HG02938 (cell line): ENCODE data around the gene LRRK1.

Experiments used
- ATAC-seq: cut with Tn5 transposase; IDR thresholded peaks from one replicate; pipeline ENCODE4 v1.9.1; 2021; ENCODE audit warnings: mild to moderate bottlenecking, moderate library complexity; ENCODE audit not compliant: unreplicated experiment

Gene LRRK1

DNA sequence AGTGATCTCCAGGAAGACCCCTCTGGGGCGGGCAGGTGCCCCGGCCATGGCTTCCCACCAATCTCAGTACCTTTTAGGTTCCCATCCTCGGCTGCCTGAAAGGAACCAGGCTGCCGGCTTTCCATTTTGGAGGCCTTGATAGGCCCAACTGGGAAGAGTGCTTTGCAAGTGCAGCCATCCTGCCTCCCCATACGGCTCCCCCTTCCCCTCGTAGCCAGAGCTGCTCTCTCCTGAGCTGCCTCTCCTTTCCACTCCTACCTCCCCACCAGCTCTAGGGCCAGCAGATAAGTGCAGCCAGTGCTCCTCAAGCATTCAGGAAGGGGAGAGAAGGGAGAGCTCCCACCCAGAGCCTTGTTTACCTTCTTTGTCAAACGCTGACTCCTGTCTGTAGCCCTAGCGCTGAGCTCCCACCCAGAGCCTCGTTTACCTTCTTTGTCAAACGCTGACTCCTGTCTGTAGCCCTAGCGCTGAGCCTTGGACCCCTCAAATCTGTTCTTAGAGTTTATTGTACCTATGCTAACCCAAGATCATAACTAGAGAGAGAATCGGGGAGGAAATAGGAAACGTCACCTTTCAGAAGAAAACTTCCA lies 133.0 kb downstream of the LRRK1 start:
- no peak for ATAC-seq

DNA sequence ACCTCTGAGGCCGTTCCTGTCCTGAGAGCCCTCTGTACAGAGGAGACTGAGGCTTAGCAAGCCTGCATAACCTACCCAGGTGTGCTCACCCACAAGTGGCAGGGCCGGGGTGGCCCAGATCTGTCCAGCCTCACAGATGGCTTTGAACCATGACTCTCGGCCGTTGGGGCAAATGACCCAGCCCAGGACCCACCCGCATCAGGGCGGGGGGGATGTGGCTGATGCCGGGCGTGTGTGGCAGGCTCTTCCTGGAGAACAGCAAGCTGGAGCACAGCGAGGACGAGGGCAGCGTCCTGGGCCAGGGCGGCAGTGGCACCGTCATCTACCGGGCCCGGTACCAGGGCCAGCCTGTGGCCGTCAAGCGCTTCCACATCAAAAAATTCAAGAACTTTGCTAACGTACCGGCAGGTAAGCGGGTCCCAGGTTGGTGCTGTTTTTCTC lies 133.5 kb downstream of the LRRK1 start:
- ATAC-seq, result no peak

DNA sequence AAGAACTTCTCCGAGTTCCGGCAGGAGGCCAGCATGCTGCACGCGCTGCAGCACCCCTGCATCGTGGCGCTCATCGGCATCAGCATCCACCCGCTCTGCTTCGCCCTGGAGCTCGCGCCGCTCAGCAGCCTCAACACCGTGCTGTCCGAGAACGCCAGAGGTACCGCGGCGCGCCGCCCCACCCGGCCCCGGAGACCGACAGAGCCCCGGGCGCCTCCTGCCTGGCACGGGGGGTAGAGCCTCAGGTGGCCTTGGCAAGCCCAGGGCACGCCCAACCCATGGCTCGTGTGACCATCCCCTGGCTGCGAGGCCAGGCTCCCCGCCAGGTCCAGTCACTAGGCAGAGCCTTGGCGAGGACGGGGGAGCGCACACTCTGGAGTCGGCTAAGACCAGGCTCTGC lies 134.1 kb downstream of the LRRK1 start:
- ATAC-seq, result no peak

DNA sequence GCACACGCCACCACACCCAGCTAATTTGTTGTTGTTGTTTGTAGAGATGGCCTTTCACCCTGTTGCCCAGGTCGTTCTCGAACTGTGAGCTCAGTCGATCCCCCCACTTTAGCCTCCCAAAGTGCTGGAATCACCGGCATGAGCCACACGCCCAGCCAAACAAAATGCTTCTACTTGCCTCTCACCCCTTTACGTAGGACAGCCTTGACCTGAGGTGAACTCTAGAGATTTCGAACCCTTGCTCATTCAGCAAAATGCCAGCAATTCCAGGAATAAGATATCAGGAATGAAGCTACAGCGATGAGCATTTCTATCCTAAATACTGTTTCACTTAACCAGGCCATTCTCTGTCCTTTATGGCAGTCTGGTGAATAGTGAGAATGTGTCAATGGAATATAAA lies 135.0 kb downstream of the LRRK1 start:
- ATAC-seq, result no peak

DNA sequence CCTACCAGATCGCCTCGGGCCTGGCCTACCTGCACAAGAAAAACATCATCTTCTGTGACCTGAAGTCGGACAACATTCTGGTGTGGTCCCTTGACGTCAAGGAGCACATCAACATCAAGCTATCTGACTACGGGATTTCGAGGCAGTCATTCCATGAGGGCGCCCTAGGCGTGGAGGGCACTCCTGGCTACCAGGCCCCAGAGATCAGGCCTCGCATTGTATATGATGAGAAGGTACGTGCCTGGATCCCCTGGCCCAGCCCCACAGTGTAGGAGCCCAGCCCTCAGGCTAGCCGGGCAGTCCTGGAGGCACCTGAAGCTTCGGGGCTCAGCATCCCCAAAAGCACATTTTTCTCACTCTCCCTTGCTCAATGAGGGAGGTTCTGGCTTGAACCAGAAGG lies 135.8 kb downstream of the LRRK1 start:
- no peak for ATAC-seq

DNA sequence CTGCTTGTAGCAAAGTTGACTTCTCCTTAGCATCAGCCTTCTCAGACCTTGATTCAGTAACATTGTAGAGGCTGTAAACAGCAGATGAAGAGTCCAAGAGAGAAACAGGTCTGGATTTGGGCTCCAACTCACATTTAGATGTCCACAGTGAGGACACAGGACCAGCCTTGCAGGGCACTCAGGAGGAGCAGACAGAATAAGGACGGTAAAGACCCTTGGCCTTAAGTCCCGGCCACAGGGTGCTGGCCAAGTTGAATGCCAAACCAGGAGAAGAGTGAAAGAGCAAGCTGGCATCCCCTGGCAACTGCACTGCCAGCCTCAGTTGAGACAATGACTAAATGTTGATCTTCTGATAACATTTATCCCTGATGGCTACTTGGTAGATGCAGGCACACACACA lies 136.3 kb downstream of the LRRK1 start:
- no peak for ATAC-seq

DNA sequence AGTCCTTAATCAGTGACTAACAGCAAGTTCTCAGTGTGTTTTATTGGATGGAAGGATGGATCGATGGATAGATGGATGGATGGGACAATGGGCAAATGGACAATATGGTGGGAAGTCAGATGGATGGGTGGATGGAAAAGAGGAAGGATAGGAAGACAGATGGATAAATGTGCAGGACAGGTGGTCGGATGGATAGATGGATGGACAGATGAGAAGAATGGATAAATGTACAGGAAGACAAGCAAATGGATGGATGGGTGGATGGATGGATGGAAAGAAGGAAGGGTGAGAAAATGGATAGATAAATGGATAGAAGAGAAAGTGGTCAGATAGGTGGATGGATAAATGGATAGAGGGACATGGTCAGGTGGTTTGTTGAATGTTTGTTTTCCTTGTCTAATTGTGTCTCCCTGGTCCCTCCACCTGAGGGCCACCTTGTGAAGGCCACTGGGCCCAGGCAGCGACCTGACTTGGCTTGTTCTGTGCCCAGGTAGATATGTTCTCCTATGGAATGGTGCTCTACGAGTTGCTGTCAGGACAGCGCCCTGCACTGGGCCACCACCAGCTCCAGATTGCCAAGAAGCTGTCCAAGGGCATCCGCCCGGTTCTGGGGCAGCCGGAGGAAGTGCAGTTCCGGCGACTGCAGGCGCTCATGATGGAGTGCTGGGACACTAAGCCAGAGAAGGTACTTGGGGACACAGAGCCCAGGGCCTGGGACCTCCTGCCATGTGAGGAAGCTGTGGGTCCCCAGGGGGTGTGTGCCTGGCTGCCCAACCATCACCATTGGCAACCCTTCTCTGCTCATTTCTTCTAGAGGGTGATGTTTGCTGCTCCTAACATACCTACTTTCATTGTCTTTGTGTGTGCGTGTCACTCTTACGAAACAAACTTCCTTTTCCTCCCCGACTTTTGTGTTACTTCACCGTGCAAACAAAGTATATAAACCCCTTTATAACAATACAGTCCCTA lies 137.5 kb downstream of the LRRK1 start:
- no peak for ATAC-seq

DNA sequence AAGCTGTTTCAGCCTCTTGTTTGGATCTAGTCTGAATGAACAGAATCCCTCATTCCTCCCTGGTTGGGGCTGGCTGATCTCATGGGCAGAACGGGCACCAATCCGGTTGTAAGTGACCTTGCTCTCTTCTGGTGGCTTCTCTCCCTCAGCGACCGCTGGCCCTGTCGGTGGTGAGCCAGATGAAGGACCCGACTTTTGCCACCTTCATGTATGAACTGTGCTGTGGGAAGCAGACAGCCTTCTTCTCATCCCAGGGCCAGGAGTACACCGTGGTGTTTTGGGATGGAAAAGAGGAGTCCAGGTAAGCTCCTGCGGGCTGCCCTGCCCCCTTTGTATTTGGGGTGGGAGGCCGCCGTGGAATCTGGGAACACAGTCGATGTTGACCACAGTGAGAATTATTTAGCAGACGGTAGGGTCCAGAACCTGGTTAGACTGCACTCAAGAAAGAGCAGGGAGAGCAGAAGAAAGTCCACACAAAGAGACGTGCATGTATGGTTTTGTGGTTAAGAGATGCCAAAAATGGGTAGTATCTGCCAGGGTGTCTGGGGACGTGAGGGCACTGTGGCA lies 138.8 kb downstream of the LRRK1 start:
- no peak for ATAC-seq

DNA sequence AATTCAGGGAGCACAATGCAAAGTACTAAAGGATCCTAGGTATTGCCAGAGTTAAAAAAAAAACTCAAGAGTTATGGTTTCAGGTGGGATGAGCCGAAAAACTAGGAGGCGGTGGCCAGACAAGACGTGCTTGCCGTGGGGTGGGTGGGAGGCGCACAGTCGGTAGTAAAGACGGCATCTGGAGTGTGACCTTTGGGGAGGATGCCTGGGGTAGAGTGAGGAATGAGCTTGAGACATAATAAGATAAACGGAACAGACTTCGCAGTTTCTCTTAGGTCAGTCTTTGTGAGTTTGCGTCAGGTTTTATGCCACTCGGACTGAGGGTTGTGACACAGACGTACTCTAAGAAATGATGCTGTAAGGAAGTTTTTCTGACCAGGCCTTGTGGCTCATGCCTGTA lies 139.6 kb downstream of the LRRK1 start:
- ATAC-seq, result no peak

DNA sequence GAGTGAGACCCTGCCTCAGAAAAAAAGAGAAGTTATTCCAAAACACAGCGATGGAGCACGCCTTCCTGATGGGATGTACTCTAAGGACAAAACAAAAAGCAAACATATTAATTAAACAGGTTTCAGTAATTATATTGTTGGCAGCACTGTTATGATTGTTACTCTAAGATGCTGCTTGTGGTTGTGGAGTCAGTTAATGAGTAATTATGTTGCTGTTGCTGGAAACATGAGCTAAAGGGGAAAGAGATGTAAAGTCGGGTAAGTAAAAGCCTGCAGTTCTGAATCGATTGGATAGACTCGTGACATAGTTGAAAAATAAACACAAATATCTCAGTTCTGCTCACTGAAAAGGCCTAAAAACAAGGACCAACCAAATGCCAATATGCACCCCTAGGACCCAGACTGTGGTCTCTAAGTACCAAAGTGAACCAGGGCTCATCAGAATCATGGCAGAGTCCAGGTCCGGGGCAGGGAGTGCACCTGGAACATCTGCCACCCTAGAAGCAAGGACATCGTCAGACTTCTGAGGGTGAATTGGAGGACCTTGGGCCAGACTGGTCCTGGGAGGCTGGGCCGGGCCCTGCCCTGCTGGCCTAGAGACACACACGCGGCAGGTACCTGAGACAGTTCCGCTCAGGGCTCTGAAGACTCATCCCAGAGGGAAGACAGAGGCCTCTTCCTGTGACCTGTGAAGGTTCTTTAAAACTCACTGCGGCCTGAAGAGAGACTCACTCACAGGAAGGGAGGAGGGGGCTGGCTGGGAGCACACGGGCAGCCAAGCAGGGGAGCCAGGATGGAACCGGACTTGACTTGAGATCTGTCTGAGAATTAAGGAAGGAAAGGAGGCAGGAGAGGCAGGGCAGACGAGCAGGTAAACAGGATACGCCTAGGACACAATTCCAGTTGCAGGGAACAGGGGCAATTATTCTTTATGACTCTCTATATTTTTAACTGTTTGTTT lies 140.5 kb downstream of the LRRK1 start:
- ATAC-seq, result no peak

DNA sequence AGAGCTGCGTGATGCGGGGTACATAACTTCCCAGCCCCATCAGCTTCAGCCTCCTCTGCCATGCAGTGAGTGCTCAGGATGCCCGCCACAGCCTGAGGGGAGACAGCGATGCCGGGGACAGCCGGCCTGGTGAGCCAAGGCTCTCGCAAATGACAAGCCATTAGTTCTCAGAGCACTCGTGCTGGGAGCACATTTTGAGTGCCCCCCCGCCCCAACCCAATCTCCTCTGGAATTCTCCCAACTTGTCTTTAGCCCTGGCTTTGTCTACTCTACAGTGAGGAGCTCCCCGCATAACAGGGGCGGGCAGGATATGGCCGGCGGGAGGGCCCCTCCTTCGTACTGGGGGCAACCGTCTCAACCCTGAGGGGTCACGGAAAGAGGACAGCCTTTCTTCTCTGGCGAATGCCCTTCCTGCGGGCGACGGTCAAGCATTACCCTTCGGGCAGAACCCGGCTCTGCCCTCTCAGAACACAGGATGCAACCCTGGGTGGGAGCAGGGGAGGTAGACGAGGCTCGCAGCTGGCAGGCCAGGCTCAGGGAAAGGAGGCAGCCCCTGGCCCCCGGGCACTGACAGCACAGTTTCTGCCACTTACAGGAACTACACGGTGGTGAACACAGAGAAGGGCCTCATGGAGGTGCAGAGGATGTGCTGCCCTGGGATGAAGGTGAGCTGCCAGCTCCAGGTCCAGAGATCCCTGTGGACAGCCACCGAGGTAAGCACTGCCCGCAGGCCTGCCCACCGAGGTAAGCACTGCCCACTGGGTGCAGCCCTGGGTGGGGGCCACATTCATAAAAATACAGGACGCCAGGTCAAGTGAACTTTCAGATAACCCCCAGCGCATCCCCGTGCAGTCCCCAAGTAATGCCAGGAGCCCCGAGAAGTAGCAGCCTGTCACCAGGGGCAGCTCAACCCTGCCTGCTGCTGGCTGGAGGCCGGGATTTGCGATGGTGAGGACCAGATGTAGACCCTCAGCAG lies 141.7 kb downstream of the LRRK1 start:
- ATAC-seq, result no peak

DNA sequence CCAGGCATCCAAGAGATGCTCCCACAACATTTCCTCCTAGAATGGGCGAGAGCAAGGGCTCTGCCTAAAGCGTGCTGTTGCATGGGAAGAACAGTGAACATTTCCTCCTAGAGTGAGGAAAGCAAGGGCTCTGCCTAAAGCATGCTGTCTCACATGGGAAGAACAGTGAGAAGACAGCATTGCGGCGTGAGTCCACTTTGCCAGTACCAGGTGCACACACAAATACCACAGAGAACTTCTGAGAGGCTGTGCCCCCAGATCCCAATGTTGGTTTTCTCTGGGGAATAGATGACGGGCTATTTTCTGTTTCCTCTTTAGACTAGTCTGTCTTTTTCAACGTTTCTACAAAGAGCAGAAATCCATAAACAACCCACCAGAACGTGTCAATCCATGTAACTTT lies 142.9 kb downstream of the LRRK1 start:
- no peak for ATAC-seq

DNA sequence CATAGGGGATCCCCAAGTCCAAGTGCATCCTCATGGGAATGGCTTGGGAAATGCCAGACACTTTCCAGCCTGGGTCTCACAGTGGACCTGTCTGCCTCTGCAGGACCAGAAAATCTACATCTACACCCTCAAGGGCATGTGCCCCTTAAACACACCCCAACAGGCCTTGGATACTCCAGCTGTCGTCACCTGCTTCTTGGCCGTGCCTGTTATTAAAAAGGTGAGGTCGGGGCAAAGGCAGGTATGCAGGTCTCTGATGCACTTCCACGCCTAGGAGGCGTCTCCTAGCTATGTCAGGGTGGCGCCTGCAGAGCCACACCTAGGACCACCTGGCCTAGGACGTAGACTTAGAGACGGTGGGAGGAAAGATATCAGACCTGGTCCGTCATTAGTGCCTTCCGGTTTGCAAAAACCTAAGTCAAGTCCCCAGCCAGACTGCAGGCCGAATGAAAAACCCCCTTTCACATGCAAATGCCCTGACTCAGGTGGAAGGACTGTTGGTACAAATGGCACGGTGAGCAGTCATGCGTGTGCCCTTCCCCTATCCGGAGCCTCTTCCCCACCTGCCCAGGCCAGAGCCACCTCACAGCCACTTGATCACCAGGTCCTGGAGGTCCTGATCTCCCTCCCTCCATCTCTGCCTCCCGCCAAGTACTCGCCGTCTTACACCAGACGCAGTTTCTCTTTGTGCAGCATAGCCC lies 143.5 kb downstream of the LRRK1 start:
- peak; percentile 67 for ATAC-seq

DNA sequence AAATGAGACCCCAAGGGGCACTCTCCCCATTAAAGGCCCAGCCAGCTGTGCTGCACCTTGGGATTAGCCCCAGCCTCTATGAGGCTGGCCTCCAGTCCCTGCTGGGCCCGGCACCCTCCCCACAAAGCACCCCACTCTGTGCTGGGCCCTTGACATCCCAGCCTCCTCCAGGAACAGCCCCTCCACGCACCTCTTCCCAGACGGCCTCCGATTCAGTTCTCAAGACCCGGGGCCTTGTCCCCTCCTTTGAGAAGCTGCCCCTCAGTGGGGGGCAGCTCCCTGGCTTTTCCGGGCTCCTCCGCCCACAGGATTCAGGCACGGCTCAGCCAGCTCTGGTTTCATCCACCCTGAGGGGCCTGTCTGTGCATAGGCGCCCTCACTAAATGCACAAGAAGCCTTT lies 144.1 kb downstream of the LRRK1 start:
- ATAC-seq, result no peak

DNA sequence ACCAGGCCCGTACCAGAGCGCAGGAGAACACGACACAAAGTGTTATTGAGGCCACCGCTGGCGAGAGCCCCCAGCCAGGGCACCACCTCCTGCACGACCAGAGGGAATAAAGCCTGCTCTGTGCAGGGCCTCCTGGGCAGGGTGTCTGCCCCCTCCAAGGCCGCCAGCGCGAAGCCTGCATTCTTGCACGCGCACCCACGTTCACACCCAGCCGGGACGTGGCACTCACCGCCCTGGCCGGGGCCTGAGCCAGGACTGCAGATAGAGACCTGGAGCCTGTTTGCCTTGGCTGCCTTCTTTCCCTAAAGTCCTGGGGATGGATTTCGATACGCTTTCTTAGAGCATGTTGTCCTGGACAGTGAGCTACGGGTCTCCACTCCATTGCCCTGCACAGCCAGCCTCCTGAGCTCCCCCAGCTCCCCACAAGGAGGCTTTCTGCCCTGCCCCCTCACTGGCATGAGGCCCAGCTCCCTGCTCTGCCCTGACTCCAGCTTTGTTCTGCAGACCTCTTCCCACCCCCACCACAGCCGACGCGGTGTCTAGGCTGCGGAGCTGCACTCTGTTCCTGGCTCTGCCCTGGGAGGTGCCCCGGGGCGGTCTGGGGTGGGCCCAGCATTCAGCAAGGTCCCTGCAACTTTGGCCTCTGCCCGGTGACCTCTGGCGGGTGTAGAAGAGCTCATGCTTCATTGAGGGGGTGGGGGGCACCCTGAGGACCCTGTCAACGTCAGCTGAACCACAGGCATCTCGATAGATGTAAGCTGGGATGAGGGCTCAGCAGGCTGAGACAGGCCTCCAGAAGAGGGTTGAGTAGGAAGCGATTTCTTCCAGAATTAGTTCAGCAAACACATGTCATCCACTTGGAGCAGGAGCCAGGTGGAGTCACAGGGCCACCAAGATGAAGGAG lies 145.0 kb downstream of the LRRK1 start:
- no peak for ATAC-seq

DNA sequence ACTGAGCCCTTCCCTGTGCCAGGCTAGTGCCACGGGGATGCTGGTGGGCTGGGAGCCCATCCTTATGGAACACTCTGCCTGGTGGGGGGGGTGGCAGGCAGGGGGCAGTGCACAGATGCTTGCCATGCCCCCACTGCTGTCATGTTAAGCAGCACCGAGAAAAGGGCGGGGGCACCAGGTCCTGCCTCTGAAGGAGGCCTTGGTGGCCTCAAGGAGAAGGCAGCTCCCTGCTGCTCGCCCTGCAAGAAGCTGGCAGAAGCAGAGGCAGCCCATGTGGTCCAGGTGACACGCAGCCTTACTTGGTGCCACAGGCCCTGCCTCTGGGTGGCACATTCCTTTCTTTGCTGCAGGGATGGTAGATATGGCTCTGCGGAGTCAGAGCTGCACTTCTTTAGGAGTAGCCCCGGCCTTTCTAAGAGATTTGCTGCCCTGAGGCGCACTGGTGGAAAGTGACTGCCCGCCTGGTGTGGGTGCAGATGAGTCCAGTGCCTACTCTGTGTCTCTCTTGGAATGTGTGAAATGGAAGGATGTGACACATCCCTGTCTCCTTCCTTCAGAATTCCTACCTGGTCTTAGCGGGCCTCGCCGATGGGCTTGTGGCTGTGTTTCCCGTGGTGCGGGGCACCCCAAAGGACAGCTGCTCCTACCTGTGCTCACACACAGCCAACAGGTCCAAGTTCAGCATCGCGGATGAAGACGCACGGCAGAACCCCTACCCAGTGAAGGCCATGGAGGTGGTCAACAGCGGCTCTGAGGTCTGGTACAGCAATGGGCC lies 145.8 kb downstream of the LRRK1 start:
- no peak for ATAC-seq

DNA sequence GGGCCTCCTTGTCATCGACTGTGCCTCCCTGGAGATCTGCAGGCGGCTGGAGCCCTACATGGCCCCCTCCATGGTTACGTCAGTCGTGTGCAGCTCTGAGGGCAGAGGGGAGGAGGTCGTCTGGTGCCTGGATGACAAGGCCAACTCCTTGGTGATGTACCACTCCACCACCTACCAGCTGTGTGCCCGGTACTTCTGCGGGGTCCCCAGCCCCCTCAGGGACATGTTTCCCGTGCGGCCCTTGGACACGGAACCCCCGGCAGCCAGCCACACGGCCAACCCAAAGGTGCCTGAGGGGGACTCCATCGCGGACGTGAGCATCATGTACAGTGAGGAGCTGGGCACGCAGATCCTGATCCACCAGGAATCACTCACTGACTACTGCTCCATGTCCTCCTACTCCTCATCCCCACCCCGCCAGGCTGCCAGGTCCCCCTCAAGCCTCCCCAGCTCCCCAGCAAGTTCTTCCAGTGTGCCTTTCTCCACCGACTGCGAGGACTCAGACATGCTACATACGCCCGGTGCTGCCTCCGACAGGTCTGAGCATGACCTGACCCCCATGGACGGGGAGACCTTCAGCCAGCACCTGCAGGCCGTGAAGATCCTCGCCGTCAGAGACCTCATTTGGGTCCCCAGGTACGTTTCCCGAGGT lies 146.5 kb downstream of the LRRK1 start:
- no peak for ATAC-seq
